DND-41 (cell line): ENCODE results near the gene CD300A.

Source experiments
- ATAC-seq: fragments of 200-7000 bp; cut with Tn5 transposase; 3 replicates; pipeline ENCODE4 v1.9.1; 2021; ENCODE audit warnings: low read depth; ENCODE audit not compliant: insufficient read depth
- DNase-seq: peaks from one replicate; pipeline ENCODE4 v3.0.0-alpha.2; 2020
- H2AFZ ChIP-seq: 2 replicates; pipeline ENCODE4 v1.6.0; 2012; ENCODE audit warnings: low read depth, low read length
- H3K27ac ChIP-seq: 2 replicates; pipeline ENCODE4 v1.5.1; 2012; ENCODE audit warnings: low read length, inconsistent platforms
- H3K27me3 ChIP-seq: fragments of 200-600 bp; sonication (generic); 2 replicates; pipeline ENCODE4 v1.6.0; 2012; ENCODE audit warnings: low read length, mild to moderate bottlenecking, inconsistent platforms; ENCODE audit not compliant: insufficient read depth, poor library complexity
- H3K36me3 ChIP-seq: 2 replicates; pipeline ENCODE4 v1.5.1; 2012; ENCODE audit warnings: low read length, inconsistent platforms; ENCODE audit not compliant: insufficient read depth
- H3K4me1 ChIP-seq: 2 replicates; pipeline ENCODE4 v1.5.1; 2012; ENCODE audit warnings: mild to moderate bottlenecking, low read length; ENCODE audit not compliant: insufficient read depth
- H3K4me2 ChIP-seq: 2 replicates; pipeline ENCODE4 v1.6.0; 2012; ENCODE audit warnings: mild to moderate bottlenecking, moderate library complexity, low read length, inconsistent platforms; ENCODE audit not compliant: insufficient read depth
- H3K4me3 ChIP-seq, 2 experiments: fragments of 200-600 bp in 1 of 2; shearing (Covaris generic) in 1 of 2; 2 replicates each; pipeline ENCODE4 v1.5.1; 2012 to 2016; ENCODE audit warnings: inconsistent platforms in 2 of 2, low read length in 2 of 2, mild to moderate bottlenecking in 2 of 2, low read depth in 1 of 2, moderate library complexity in 1 of 2
- H3K79me2 ChIP-seq: 2 replicates; pipeline ENCODE4 v1.6.0; 2012; ENCODE audit warnings: low read length, inconsistent platforms; ENCODE audit not compliant: insufficient read depth
- H3K9ac ChIP-seq: 2 replicates; pipeline ENCODE4 v1.6.0; 2012; ENCODE audit warnings: low read depth, mild to moderate bottlenecking, inconsistent platforms, low read length, moderate library complexity
- H3K9me3 ChIP-seq: 2 replicates; pipeline ENCODE4 v1.5.1; 2012; ENCODE audit warnings: low read length, moderate library complexity, mild to moderate bottlenecking, inconsistent platforms; ENCODE audit not compliant: insufficient read depth, severe bottlenecking
- H4K20me1 ChIP-seq: 2 replicates; pipeline ENCODE4 v1.6.0; 2012; ENCODE audit warnings: low read length; ENCODE audit not compliant: insufficient read depth
- CTCF ChIP-seq: IDR thresholded peaks from 2 replicates; pipeline ENCODE4 v1.5.1; 2012; ENCODE audit warnings: borderline replicate concordance, low read length, moderate library complexity, mild to moderate bottlenecking; ENCODE audit not compliant: poor library complexity, severe bottlenecking; ENCODE audit errors: extremely low read depth
- EZH2 ChIP-seq: IDR thresholded peaks from 3 replicates; pipeline ENCODE4 v1.6.1; 2012; ENCODE audit warnings: borderline replicate concordance, low read depth, mild to moderate bottlenecking, moderate library complexity, low read length, inconsistent platforms; ENCODE audit not compliant: severe bottlenecking

The CD300A gene

GRCh38 chr17:74471341-74471740, 4.9 kb downstream of the CD300A start:
- Histone ChIP-seq H3K4me1 (peaks cover 32% of the 10 kb centered on the region), H3K79me2 (peaks cover 7% of the 10 kb centered on the region; the same call in 1 of the 2 replicates), H3K9me3 (peaks cover 13% of the 10 kb centered on the region), H4K20me1 (peaks cover 7% of the 10 kb centered on the region; the same call in 1 of the 2 replicates), H3K27ac (no peak overlapping the region), H3K9ac (no peak overlapping the region), H3K36me3 (peaks cover 17% of the 10 kb centered on the region), H2AFZ (no peak overlapping the region), H3K27me3 (peaks cover 22% of the 10 kb centered on the region), H3K4me3 (no peak overlapping the region), H3K4me2 (no peak overlapping the region)
- no peak for TF ChIP-seq EZH2
- TF ChIP-seq CTCF: no peak
- DNase-seq (no peak), ATAC-seq (no peak)

- H3K27ac ChIP-seq: no peak overlapping the region
- no peak for ATAC-seq
- TF ChIP-seq EZH2 (no peak), CTCF (no peak)
- H3K4me1 ChIP-seq: peaks cover 32% of the 10 kb centered on the region
- peaks cover 17% of the 10 kb centered on the region for H3K36me3 ChIP-seq
- no peak overlapping the region for H3K4me3 ChIP-seq
- H3K9ac ChIP-seq: no peak overlapping the region
- H3K27me3 ChIP-seq: peaks cover 9% of the 10 kb centered on the region
- no peak overlapping the region for H2AFZ ChIP-seq
- peaks cover 15% of the 10 kb centered on the region for H3K9me3 ChIP-seq
- H4K20me1 ChIP-seq: 0 out of 2 replicates have a peak, but pooled peaks cover 2% of the 10 kb centered on the region
- peaks cover 3% of the 10 kb centered on the region; the same call in 1 of the 2 replicates for H3K79me2 ChIP-seq
- DNase-seq: no peak
- no peak overlapping the region for H3K4me2 ChIP-seq
Measured at GRCh38 chr17:74472890-74473289, 6.5 kb downstream of the CD300A start.

GRCh38 chr17:74473294-74473693, 6.9 kb downstream of the CD300A start:
- Histone ChIP-seq H3K4me3 (no peak overlapping the region), H3K27me3 (peaks cover 9% of the 10 kb centered on the region), H3K4me1 (peaks cover 36% of the 10 kb centered on the region), H3K79me2 (peaks cover 3% of the 10 kb centered on the region; the same call in 1 of the 2 replicates), H4K20me1 (0 out of 2 replicates have a peak, but pooled peaks cover 2% of the 10 kb centered on the region), H3K9ac (no peak overlapping the region), H3K27ac (no peak overlapping the region), H3K4me2 (no peak overlapping the region), H3K36me3 (peaks cover 17% of the 10 kb centered on the region), H3K9me3 (peaks cover 15% of the 10 kb centered on the region), H2AFZ (no peak overlapping the region)
- TF ChIP-seq EZH2 (no peak), CTCF (no peak)
- ATAC-seq (no peak), DNase-seq (no peak)
